ENCODE measurements around the gene ATP11B. TPM values are rescaled to one million over a fixed set of nuclear protein-coding genes. Genes with fewer than 3 reads are reported as not detected.

Gene ATP11B
- total RNA-seq, 1 donor from 2014 or later, result 118 TPM

- no peak for ATAC-seq
Measured at GRCh38 chr3:182959474-182960350, 166.4 kb downstream of the ATP11B start.

DNA sequence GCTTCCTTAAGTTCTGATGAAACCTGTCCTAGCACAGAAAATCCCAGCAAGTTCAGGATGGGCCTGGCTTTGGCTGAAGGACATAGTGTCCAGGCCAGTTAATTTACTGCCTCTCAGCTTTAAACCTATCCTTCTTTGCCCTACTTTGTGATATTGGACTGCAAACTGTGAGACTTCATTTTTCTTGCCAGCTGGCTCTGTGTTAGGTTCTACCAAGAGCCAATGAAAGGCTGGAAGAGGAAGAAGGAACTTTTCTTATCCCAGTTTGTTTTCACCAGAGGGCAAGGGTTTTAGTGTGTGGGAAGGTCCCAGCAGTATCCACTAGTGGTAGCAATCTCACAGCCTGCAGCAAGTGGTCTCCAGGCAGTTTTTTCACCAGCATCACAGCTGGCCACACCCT lies 168.9 kb downstream of the ATP11B start:
- no peak for ATAC-seq

DNA sequence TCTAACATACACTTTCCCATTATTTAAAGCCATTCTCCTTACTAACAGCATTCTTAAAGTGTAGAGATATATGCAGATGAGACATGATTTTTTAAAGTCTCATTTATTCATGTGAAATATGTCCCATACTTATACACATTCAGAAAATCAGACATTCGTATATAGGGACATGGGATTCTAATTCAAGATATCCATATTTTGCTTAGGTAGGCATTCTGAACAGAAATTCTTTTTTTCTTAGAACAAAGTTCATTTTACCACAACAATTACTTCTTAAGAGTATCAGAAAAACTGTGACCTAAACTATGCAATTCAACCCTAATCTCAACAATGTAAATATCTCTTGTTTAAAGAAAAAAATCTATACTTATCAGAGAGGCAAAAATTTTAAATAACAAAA lies 170.9 kb downstream of the ATP11B start:
- no peak for ATAC-seq

DNA sequence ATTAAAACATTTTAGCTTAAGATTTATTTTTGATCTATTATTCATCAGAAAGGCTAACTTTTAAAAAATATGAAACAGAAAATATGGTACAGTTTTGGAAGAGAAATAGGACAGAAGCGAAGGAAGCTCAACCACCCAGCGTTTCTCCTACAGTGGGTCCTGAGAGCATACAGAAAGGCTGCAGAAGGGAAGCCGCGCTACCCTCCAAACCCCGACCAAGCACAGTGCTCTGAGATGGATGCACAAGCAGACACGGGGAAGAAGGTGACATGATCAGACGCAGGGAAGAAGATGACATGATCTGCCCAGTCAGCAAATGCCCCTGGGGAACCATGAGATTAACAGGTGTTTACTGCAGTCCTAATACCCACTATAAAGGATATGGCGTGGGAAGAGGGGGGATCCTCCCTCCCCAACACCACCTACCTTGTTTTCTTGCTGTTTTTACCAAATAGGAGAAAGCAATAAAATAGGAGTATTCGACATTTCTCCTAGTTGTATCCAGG lies 172.6 kb downstream of the ATP11B start:
- no peak for ATAC-seq

DNA sequence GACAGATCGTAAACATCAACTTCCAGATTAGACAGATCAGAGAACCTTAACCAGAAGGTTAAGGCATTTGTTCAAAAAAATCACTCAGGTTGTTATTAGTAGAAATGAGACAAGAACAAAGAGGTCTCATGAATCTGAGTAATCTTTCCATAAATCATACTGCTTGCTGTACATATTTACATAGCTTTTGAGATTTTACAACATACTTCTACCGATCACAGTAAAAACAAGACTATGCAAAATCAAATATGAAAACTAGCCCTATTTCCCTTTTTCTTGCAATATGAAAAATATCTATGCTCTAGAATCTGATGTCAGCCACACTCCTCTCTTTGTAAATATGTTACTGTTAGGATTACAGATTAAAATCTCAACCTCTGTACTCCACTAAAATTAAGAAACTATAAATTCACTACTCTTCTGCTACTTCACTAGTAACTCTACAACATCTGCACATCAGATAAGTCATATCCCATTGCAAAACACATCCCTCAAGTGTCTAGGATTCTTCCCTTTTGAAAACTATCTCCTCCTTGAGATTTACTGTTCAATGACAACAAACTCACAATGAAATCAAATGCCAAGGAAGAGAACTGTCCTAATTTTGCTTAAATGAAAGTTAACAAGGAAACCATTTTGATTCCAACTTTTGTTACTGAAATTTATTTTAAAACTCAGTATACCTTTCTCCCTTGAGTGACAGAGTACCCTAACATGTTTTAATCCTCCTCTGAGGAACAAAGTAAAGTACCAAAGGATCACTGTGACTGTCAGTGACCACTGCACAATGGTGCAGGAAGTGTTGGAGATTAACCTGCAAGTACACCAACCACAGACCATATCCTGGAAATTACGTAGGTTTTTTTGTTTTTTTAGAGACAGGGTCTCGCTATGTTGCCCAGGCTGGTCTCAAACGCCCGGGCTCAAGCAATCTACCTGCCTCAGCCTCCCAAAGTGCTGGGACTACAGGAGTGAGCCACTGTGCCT lies 174.2 kb downstream of the ATP11B start:
- ATAC-seq, result no peak

DNA sequence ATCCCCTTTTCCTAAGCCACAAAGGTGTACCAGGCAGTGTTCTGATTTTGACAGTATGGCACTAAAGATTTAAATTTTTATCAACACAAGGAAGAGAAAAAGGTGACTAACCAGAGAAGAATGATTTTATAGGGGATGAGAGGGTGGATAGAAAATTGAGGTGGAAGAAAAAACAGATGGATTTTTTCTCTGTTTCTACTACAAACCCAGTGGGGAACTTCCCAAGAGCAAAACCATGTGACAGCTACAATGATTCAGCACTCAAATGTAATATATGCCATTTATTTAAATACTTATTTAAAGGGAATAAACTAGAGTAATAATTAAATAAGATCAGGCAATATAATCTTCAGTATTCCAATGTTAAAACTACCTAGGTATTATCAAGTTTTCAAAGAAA lies 176.0 kb downstream of the ATP11B start:
- ATAC-seq, result no peak

- no peak for ATAC-seq
Measured at GRCh38 chr3:182969853-182970252, 176.5 kb downstream of the ATP11B start.

GRCh38 chr3:182970811-182971418 lies 177.6 kb downstream of the ATP11B start:
- peak; percentile 66 for ATAC-seq

Other genes starting within 250 kb of the ATP11B start
- 37.1 TPM for gene DCUN1D1, start 187.0 kb downstream of the ATP11B start, total RNA-seq